Stimulated activated CD4-positive, alpha-beta T cell treated with anti-CD3 and anti-CD28 coated beads, Interleukin-12 subunit alpha, Interleukin-12 subunit beta, amount 100 ng/mL, for 4 hours (primary cell): ENCODE measurements around the gene KIF4A.
"Not testable (repeated sequence)": the region's sequence is repeated elsewhere in the genome, so short reads cannot be mapped to it uniquely, and the experiment has no call there.

Source experiments
- DNase-seq: peaks from one replicate; pipeline ENCODE4 v3.0.0-alpha.2; 2020

KIF4A gene, protein sequence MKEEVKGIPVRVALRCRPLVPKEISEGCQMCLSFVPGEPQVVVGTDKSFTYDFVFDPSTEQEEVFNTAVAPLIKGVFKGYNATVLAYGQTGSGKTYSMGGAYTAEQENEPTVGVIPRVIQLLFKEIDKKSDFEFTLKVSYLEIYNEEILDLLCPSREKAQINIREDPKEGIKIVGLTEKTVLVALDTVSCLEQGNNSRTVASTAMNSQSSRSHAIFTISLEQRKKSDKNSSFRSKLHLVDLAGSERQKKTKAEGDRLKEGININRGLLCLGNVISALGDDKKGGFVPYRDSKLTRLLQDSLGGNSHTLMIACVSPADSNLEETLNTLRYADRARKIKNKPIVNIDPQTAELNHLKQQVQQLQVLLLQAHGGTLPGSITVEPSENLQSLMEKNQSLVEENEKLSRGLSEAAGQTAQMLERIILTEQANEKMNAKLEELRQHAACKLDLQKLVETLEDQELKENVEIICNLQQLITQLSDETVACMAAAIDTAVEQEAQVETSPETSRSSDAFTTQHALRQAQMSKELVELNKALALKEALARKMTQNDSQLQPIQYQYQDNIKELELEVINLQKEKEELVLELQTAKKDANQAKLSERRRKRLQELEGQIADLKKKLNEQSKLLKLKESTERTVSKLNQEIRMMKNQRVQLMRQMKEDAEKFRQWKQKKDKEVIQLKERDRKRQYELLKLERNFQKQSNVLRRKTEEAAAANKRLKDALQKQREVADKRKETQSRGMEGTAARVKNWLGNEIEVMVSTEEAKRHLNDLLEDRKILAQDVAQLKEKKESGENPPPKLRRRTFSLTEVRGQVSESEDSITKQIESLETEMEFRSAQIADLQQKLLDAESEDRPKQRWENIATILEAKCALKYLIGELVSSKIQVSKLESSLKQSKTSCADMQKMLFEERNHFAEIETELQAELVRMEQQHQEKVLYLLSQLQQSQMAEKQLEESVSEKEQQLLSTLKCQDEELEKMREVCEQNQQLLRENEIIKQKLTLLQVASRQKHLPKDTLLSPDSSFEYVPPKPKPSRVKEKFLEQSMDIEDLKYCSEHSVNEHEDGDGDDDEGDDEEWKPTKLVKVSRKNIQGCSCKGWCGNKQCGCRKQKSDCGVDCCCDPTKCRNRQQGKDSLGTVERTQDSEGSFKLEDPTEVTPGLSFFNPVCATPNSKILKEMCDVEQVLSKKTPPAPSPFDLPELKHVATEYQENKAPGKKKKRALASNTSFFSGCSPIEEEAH

DNA sequence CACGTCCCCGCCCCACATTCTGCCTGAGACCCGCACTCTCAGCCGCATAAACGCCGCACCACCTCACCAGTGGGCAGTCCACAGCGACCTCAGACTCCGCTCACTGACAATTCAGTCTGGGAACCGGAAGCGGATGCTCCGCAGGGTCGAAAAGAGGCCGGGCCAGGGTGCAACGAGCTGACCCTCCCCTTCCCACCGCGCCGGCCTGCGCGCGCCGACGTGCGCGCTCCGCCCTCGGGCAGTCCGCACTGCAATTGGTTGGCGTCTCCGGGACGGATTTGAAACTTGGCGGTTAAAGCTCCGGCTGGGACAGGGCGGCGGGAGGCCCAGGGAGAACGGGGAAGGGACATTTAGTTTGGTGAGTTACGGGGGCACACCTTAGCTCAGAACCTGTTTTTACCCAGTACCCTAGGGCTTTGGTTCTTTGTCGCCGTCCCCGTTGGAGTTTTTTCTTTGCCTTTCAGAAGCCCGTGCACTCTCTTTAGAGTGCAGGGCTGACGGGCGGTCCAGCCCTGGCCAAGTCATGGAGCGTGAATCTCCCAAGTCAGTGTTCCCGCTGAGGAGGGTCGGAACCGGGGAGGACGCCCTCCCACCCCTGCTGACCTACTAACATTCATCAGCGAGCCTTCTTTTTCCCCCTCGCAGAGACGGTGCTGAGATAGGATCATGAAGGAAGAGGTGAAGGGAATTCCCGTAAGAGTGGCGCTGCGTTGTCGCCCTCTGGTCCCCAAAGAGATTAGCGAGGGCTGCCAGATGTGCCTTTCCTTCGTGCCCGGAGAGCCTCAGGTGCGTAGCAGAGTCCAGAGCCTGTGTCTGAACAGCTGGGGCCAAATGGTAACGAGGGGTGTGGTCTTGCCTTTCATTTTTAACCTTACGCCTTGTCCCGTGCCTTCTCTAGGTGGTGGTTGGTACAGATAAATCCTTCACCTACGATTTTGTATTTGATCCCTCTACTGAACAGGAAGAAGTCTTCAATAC is at the start of gene KIF4A, which contains the start of gene PDZD11:
KIF4A (plus strand) TSS at position 312 of the 978 bp plus-strand sequence; CDS start at position 667, 355 bp downstream.
PDZD11 (minus strand) TSS at position 135 of the 978 bp plus-strand sequence. CDS start 586 bp downstream, outside the sequence.
- DNase-seq, result peak; percentile 60

DNA sequence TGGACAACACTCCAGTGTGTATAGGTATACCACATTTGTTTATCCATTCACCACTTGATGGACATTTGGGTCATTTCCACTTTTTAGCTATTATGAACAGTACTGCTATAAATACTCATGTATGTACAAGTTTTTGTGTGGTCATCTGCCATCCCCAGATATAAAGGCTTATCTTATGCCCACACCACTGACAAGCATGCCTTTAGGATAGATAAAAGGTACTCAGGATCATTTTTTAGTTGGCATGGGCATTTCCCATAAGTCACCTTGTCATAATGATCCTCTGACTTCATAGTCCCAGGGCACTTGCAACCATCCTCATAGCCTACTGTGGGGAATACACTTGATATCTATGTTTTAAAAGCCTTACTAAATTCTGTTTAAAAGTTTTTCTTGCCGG is 49.2 kb upstream of the KIF4A start:
- DNase-seq, result no peak

DNA sequence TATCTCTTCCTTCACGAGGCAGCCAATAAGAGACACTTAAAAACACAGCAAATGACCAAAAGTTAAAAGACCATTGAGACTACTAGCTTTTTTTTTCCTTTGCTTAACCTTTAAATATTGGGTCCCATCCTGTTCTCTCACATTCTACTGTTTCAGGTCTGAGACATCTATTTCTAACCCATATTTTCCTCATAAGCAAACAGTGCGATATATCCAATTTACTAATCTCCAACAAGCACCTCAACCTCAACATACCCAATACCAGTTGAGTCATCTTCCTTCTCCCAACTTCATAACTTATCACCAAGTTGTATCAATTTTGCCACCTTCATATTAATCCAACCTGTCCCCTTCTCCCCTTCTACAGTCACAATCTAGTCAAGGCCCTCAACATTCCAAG is 48.4 kb upstream of the KIF4A start:
- DNase-seq, result no peak

DNA sequence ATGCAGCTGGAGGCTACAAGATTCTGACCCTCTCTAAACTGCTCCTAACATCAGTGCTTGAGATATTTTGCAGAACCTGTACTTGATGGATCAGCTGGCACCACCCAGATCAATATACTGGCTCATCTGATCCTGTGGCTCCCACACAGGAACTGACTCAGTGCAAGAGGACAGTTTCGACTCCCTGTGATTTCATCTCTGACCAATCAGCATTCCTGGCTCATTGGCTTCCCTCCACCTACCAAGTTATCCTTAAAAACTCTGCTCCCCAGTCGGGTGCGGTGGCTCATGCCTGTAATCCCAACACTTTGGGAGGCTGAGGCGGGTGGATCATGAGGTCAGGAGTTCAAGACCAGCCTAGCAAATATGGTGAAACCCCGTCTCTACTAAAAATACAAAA is 46.3 kb upstream of the KIF4A start:
- not testable (repeated sequence) for DNase-seq

DNA sequence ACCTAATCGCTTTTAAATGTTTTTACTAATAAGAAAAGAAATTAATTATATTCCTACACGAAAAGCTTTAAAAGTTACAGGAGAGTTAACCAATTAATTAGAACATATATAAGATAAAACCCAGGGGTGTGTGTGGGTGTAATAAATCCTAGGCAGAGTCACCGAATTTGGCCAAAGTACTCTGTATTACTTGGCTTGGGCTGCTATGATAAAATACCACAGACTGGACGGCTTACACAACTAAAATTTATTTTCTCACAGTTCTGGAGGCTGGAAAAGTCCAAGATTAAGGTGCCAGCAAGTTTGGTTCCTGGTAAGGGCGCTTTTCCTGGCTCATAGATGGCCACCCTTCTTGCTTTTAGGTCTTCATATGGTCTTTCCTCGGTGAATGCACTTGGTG is 45.0 kb upstream of the KIF4A start:
- DNase-seq, result no peak

DNA sequence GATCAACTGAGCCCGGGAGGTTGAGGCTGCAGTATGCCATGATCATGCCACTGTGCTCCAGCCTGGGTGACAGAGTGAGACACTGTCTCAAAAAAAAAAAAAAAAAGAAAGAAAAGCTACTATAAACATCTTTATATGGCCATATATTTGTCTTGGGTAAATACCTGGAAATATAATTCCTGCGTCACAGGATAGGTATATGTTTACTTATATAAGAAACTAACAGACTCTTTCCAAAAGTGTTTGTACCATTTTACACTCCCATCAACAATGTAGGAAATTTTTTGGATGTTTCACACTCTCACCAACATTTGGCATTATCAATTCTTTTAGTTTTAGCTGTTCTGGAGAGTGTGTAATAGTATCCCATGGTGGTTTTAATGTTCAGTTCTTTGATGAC is 42.7 kb upstream of the KIF4A start:
- DNase-seq, result no peak

DNA sequence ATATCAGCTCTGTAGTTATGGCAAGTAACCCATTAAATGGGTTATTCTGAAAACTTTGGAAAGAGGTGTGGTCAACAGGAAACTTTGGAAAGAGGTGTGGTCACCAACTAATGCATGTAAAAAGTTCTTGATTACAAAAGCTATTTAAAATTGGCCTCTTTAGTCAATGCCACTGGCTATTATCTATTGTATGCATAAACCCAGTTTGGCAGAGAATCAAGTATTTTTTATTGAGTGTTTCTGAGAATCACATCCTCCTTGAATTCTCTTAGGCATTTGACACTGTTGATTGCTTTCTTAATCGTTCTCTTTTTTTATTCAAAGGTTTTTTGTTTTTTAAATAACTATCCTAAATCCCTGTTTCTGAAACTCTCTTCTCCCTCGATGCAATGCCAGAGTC is 37.4 kb upstream of the KIF4A start:
- no peak for DNase-seq

DNA sequence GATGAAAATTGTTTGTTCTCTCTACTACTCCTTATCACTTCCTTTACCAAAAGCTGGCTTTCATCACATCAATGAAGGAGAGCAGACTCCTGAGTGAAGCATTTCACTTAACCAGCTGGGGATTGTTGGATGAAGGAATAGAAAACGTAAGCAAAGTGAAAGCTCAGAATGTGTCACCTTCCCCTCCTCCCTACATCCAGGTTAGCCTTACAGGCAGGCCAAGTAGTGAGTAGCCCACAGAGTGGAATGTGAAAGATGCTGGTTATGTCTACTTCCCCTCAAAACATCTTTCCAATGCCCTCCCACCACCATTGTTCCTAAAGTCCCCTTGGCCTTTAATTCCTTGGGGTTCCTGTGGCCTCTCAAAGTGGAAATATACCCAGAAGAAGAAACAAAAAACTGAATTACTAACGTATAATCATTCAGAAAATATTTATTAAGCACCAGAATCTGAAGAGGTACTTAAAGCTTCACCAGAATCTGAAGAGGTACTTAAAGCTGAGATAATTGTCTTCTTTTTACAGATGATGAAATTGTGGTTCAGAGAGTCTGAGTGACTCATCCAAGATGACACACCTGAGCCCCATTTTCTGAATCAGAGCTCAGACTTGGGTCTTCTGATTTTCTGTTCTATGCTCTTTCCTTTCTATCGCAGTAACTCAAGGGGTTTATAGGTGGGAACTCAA is 36.4 kb upstream of the KIF4A start:
- no peak for DNase-seq

DNA sequence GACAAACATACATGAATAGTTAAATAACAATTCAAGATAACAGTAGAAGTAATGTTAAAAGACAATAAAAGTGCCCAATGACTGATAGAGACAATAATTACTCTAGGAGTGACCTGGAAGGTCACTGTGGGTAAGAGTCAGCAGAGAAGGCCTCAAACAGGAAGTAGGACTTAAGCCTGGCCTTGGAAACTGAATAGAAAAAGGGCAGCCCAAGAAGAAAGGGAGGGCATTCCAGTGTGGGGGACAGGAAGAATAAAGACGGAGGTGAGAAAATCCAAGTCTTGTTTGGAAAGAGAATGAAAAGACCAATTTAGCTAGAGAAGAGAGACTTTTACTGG is 35.9 kb upstream of the KIF4A start:
- no peak for DNase-seq

DNA sequence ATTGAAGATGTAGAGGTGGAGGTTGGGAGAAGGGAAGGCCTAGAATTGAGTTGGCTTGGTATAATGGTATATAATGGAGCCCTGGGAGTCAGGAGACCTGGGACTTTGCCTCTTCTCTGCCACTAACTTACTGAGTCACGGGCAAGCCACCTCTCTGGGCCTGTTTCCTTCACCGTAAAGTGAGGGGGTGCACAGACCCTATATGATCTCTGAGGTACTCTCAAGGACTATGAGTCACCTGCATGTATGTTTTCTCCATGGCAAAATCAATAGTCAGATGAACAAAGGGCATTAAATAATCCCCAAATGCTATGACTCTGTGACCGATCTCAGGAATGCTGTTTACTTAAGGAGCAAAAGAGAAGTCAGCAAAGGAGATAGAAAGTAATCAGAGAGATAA is 35.0 kb upstream of the KIF4A start:
- DNase-seq, result no peak

DNA sequence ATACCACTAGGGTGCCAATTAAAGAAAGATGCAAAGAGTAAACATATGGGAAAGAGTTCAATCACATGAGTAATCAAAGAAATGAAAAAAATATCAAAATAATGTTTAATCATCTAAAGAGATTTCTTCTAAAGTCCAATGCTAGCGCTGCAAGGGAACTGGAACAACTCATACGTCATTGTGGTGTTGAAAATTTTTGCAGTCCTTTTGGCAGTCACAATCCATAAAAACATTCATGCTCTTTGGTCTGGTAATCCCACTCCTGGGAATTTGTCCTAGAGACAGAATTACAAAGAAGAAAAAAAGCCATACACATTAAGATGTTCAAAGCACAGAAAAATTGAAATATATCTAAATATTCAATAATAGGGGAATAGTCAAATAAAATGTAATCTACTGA is 34.5 kb upstream of the KIF4A start:
- no peak for DNase-seq

DNA sequence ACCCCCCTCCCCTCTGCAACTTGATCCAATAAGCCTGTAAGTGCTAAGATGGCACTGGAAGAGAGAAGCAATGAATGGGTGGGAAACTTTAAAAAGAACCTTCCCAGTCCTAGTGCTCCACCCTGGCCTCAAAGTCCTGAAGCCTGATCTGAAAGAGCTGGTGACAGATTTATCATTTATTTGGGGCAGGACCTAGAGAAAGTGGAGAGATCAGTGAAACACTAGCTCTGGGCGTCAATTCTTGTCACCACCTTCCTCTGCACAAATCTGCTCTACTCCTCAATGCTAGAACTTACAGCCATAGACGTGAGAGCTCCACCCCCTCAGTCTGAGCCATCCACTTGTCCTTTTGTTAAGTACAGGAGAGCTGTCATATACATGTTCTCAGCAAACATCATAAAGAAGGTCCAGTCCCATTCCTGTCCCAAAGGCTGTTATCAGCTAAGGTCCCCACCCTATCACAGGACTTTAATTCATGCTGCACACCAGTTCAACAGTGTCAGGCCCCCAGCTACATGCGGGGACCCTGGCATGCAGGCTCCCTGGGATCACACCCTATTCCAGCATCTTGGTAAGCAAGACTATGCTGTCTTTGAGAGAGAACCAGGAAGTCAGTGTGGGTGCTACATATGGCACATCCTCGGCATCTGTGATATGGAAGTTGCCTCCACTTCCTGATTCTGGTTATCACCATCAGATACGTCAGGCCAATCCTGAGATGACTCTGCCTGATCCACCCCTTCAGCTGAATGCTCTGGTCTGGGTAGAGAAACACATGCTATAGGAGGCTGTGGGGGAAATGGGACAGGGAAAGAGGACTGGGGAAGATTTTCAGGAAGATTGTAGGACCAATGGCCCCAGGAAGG is 32.2 kb upstream of the KIF4A start:
- DNase-seq, result no peak

DNA sequence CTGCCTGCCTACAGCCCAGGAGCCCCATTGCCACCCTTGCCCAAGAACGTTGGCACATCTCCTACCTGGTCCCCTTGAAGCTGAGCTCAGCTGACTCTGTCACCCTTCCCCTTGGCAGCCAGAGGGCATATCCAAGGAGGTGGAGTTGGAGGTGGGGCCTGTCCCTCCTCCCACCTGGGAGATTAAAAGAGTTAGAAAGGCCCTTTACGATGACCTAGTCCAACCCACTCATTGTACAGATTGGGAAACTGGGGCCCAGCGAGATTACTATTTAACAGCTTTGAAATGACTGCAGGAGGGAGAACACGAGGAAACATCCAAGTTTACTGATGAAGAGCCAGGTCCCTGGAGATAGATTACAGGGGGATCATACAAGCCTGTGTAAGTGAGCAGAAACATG is 29.8 kb upstream of the KIF4A start, which contains the start of gene P2RY4:
P2RY4 (minus strand) TSS at position 101 of the 400 bp plus-strand sequence. CDS start 580 bp downstream, outside the sequence.
- DNase-seq, result no peak

DNA sequence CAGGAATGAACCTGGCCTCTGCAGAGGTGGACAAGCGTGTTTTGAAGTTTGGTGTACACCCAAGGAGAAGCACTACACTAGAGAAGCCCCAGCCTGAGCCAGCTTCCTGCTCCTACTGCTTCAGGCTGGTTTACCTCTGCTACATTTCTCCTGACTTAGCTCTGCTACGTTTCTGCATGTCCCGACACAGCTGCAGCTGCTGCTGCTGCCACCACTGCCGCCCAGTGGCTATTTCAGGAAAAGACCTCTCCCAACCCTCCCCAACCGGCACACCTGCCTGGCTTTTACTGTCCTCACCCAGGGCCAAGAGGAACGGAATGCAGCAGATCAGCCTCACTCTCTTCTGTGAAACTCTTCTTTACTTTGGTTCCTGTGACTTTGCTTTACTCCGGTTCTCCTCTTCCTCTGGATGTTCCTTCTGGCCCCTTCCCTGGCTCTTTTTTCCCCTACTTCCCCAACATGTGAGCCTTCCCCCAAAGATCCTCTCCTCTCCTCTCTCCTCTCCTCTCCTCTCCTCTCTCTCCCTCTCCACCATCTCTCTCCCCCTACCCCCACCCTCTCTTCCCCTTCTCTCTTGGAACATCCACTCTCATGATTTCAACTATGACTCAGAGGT is 26.8 kb upstream of the KIF4A start:
- DNase-seq, result peak; percentile 2

DNA sequence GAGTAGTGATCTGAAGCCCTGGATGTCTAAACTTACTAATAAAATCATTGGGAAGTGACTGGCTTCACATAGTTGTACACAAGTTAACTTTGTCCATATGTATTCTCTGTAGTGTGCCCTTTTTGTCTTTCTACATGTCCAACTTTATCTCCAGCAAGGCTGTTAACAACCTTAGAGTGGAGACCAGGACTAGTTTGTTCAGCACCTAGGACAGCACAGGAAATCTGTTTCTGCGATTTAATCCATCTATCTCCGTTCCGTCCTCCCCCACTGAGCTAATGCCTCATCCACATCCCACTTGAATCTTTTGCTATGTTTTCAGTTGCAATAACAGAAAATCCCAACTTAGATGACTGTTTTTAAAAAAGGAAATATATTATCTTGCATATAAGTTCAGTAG is 25.1 kb upstream of the KIF4A start:
- DNase-seq, result no peak

DNA sequence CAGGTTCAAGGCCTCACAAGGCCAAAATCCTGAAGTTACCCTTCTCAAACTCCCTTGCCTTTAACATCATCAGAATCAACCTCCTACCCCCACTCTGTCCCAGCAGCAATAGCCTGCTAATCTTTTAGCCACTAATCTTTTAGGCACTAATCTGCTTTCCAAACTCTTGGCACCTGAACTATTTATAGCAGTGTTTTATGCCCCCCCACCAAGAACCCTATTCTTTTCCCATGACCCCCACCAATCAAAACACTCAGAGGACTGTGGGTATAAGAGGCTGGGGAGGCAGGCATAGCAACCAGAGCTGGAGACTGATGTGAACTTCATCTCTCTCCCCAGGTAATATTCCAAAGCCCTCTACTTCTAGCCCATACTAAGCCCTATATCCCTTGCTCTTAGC is 21.9 kb upstream of the KIF4A start, which contains the start of gene ARR3:
ARR3 (plus strand) TSS at position 301 of the 400 bp plus-strand sequence. CDS start 1,052 bp downstream, outside the sequence.
- no peak for DNase-seq

DNA sequence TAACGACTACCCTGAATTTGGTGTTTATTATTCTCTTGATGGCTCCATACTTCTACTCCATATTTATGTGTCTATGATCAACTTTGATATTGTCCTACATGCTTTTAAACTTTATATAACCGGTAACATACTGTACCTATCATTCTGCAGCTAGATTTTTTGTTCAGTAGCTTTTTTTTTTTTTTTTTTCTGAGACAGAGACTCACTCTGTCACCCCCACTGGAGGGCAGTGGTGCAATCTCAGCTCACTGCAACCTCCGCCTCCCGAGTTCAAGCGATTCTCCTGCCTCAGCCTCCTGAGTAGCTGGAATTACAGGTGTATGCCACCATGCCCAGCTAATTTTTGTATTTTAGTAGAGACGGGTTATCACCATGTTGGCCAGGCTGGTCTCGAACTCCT is 15.9 kb upstream of the KIF4A start:
- DNase-seq, result not testable (repeated sequence)

DNA sequence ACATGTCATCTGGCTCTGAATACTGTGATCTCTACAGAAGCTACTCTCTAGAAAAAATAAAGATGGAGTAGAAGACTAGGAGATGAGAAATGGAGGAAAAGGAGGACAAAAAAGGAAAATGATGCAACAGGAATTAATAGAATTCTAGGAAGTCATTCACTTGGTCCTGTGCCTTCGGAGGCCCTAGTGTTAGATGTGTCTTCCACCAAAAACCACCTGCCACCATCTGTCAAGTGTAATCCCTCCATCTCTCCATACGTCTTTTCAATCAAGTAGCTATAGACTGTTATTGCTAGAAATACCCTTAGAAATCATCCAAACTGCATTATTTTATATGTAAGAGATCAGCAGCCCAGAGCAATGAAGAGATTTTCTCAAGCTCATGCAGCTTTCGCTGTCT is 10.8 kb upstream of the KIF4A start:
- DNase-seq, result no peak

DNA sequence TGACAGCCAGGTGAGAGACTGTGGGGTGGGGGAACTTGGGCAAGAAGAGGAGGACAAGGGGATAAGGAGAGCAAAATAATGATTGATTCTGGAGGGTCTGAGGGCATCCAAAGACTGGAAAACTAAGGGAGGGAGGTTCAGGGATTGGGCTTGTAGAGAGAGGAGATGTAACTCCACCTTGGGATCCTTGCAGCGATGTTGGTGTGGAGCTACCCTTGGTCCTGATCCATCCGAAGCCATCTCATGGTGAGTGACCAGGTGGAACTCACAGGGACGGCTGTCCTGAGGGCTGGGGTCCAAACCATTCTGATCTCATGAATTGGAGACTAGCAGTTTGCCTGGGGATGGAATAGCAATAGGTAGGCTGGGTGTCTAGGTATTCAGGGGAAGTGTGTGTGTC is 9.3 kb upstream of the KIF4A start:
- DNase-seq, result no peak

DNA sequence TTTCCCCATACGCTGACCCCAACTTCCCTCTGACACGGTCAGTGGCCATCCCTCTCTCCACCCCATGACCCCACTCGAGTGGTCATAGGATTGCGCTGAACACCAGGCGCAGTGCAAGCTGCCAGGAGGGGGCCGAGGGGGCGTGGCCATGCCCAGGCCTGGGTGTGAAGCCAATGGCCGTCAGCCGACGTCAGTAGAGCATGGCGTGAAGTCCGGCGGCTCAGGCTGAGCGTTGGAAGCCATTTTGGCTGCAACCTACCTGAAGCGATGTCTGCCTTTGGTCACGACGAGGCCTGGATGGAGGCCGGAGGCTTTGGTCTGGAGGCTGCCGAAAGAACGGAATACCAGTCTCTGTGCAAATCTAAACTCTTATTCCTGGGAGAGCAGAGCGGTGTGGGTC is 8.0 kb upstream of the KIF4A start, which contains the start of gene RAB41:
RAB41 (plus strand) TSS at position 222 of the 400 bp plus-strand sequence; CDS start at position 268, 46 bp downstream.
- DNase-seq, result no peak
